Sigmoid colon (tissue), 7 donors: Measurements from ENCODE around the gene DFFB. TPM values are rescaled to one million over a fixed set of nuclear protein-coding genes. Genes with fewer than 3 reads are reported as not detected.

Source experiments
- DNase-seq: peaks from one replicate; pipeline ENCODE4 v3.0.0-alpha.2; 2019
- H3K27ac ChIP-seq, 4 donors: fragments of 200-600 bp; sonication (generic); one replicate each; pipeline ENCODE4 v1.5.1; 2016 to 2019; ENCODE audit warnings: mild to moderate bottlenecking in 1 of 4
- H3K27me3 ChIP-seq, 3 donors: fragments of 200-600 bp; sonication (generic); one replicate each; pipeline ENCODE4 v1.5.1; 2019; ENCODE audit warnings: mild to moderate bottlenecking in 1 of 3
- H3K36me3 ChIP-seq, 4 donors: fragments of 200-600 bp; sonication (generic); one replicate each; pipeline ENCODE4 v1.5.1; 2016 to 2019
- H3K4me1 ChIP-seq, 4 donors: fragments of 200-600 bp; sonication (generic); one replicate each; pipeline ENCODE4 v1.5.1; 2017 to 2019
- H3K4me3 ChIP-seq, 4 donors: fragments of 200-600 bp; sonication (generic); one replicate each; pipeline ENCODE4 v1.5.1; 2017 to 2019; ENCODE audit warnings: mild to moderate bottlenecking in 2 of 4, moderate library complexity in 1 of 4
- H3K9me3 ChIP-seq, 4 donors: fragments of 200-600 bp in 3 of 4; sonication (generic) in 3 of 4; one replicate each; pipeline versions ENCODE4 v1.5.1 to v1.6.1; 2013 to 2019
- EP300 ChIP-seq, 4 donors: sonication (generic); formaldehyde crosslinking; IDR thresholded peaks; one replicate each; pipeline ENCODE4 v1.6.1; 2017; ENCODE audit warnings: antibody characterized with exemption in 4 of 4
- POLR2A ChIP-seq, 2 donors: fragments of 450-650 bp; IDR thresholded peaks; one replicate each; pipeline ENCODE4 v1.6.1; 2016; ENCODE audit warnings: antibody characterized with exemption in 2 of 2, mild to moderate bottlenecking in 2 of 2, moderate library complexity in 2 of 2
- POLR2AphosphoS5 ChIP-seq, 4 donors: sonication (generic); formaldehyde crosslinking; IDR thresholded peaks; one replicate each; pipeline ENCODE4 v1.6.1; 2017; ENCODE audit warnings: antibody characterized with exemption in 4 of 4
- WGBS, 2 donors: extraction: QIAGEN DNeasy Blood & Tissue Kit; methylation state at CpG; one replicate each; pipeline ENCODE4 v1.1.7; 2013; 5-methylcytosine and 5-hydroxymethylcytosine counted together
- intact Hi-C: fragments of 100-400 bp; cut with DNase I; formaldehyde crosslinking; loops from one replicate; pipeline ENCODE4 v1.15.1; 2023
- polyA plus RNA-seq, 3 donors: library from polyadenylated mRNA; stranded (reverse); fragments of 200-250 nt; gene quantifications; one replicate each; pipeline ENCODE4 v1.2.3, GENCODE V29; 2013
- total RNA-seq, 4 donors: library from RNA; depleted of rRNA; stranded (reverse); fragments of >200 nt; gene quantifications; one replicate each; pipeline ENCODE4 v1.1.0, GENCODE V29; 2016
- TF ChIP-seq, protein P1 (sequence below), 4 experiments: fragments of 450-650 bp in 3 of 4; fragments of 200-600 bp in 1 of 4; IDR thresholded peaks; one replicate each; pipeline ENCODE4 v1.5.1; 2016 to 2019; ENCODE audit warnings: antibody characterized with exemption in 4 of 4, mild to moderate bottlenecking in 3 of 4, moderate library complexity in 2 of 4
- donor health status: healthy with polysubstance abuse.
- donor health status: Bipolar disorder and iron deficiency.
- donor health status: healthy.

DFFB gene
- total and polyA plus RNA-seq, 7 donors = 1.8 to 9.0 (median 6.1) TPM

- H3K36me3 ChIP-seq = peaks cover 0 to 93% (median 51%) of the 10 kb centered on the region in 4 donors
- WGBS, 2 donors = 97 to 98% methylated on average over 11 of the region's 11 CpGs
- H3K27ac ChIP-seq = no peak overlapping the region
- peak; percentile 15 for DNase-seq
- TF ChIP-seq POLR2A (IDR thresholded peaks at IDR 0.05) (no peak), EP300 (IDR thresholded peaks at IDR 0.05) (no peak), POLR2AphosphoS5 (IDR thresholded peaks at IDR 0.05) (no peak)
- TF ChIP-seq, protein P1, sequence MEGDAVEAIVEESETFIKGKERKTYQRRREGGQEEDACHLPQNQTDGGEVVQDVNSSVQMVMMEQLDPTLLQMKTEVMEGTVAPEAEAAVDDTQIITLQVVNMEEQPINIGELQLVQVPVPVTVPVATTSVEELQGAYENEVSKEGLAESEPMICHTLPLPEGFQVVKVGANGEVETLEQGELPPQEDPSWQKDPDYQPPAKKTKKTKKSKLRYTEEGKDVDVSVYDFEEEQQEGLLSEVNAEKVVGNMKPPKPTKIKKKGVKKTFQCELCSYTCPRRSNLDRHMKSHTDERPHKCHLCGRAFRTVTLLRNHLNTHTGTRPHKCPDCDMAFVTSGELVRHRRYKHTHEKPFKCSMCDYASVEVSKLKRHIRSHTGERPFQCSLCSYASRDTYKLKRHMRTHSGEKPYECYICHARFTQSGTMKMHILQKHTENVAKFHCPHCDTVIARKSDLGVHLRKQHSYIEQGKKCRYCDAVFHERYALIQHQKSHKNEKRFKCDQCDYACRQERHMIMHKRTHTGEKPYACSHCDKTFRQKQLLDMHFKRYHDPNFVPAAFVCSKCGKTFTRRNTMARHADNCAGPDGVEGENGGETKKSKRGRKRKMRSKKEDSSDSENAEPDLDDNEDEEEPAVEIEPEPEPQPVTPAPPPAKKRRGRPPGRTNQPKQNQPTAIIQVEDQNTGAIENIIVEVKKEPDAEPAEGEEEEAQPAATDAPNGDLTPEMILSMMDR (IDR thresholded peaks at IDR 0.05) = no peak
- no peaks in the 10 kb centered on the region for H3K27me3 ChIP-seq
- peaks cover 0 to 7% (median 2%) of the 10 kb centered on the region in 4 donors for H3K9me3 ChIP-seq
- no peaks in the 10 kb centered on the region for H3K4me1 ChIP-seq
- H3K4me3 ChIP-seq = no peak overlapping the region
- intact Hi-C loops = no loop called here
These were observed 20.9 kb upstream of the DFFB start for GRCh38 chr1:3836421-3836820.

- intact Hi-C loops = no loop called here
- peaks cover 0 to 7% (median 2%) of the 10 kb centered on the region in 4 donors for H3K9me3 ChIP-seq
- no peaks in the 10 kb centered on the region for H3K4me1 ChIP-seq
- peak; percentile 3 for DNase-seq
- TF ChIP-seq POLR2AphosphoS5 (IDR thresholded peaks at IDR 0.05) (no peak), POLR2A (IDR thresholded peaks at IDR 0.05) (no peak), EP300 (IDR thresholded peaks at IDR 0.05) (no peak)
- TF ChIP-seq, protein P1 (IDR thresholded peaks at IDR 0.05) = no peak
- H3K36me3 ChIP-seq = peaks cover under 1 to 91% (median 51%) of the 10 kb centered on the region in 4 donors
- H3K27ac ChIP-seq = no peak overlapping the region
- WGBS, 2 donors = 97% methylated on average over 6 of the region's 6 CpGs
- no peaks in the 10 kb centered on the region for H3K27me3 ChIP-seq
- no peak overlapping the region for H3K4me3 ChIP-seq
These were observed 20.1 kb upstream of the DFFB start for GRCh38 chr1:3837200-3837599.

- TF ChIP-seq POLR2A (IDR thresholded peaks at IDR 0.05) = no peak
- TF ChIP-seq, protein P1 (IDR thresholded peaks at IDR 0.05) = no peak
- H3K4me1 ChIP-seq = no peaks in the 10 kb centered on the region
- intact Hi-C loops = no loop called here
- peaks cover 0 to 7% (median 2%) of the 10 kb centered on the region in 4 donors for H3K9me3 ChIP-seq
- no peaks in the 10 kb centered on the region for H3K27me3 ChIP-seq
- 96 to 100% methylated on average over 1 of the region's 1 CpG for WGBS, 2 donors
- DNase-seq = no peak
- no peak overlapping the region for H3K4me3 ChIP-seq
- peaks cover 5 to 91% (median 53%) of the 10 kb centered on the region in 4 donors for H3K36me3 ChIP-seq
- no peak overlapping the region for H3K27ac ChIP-seq
These were observed 19.6 kb upstream of the DFFB start for GRCh38 chr1:3837685-3838084.

GRCh38 chr1:3838788-3839187 is 18.5 kb upstream of the DFFB start:
- DNase-seq = no peak
- Histone ChIP-seq H3K36me3 (peaks cover 9 to 91% (median 58%) of the 10 kb centered on the region in 4 donors), H3K27ac (no peak overlapping the region), H3K4me1 (no peaks in the 10 kb centered on the region), H3K4me3 (no peak overlapping the region), H3K9me3 (peaks cover 0 to 7% (median 2%) of the 10 kb centered on the region in 4 donors), H3K27me3 (no peaks in the 10 kb centered on the region)
- WGBS, 2 donors = 97 to 98% methylated on average over 11 of the region's 11 CpGs
- TF ChIP-seq, protein P1 (IDR thresholded peaks at IDR 0.05) = no peak
- TF ChIP-seq EP300 (IDR thresholded peaks at IDR 0.05) (no peak), POLR2AphosphoS5 (IDR thresholded peaks at IDR 0.05) (no peak), POLR2A (IDR thresholded peaks at IDR 0.05) (no peak)
- intact Hi-C loops = no loop called here

- H3K27ac ChIP-seq = no peak overlapping the region
- DNase-seq = no peak
- peaks cover 0 to 7% (median 2%) of the 10 kb centered on the region in 4 donors for H3K9me3 ChIP-seq
- intact Hi-C loops = no loop called here
- peaks cover 13 to 92% (median 57%) of the 10 kb centered on the region in 4 donors for H3K36me3 ChIP-seq
- WGBS, 2 donors = 96 to 97% methylated on average over 7 of the region's 7 CpGs
- TF ChIP-seq, protein P1 (IDR thresholded peaks at IDR 0.05) = no peak
- TF ChIP-seq POLR2AphosphoS5 (IDR thresholded peaks at IDR 0.05) (no peak), POLR2A (IDR thresholded peaks at IDR 0.05) (no peak), EP300 (IDR thresholded peaks at IDR 0.05) (no peak)
- H3K27me3 ChIP-seq = no peaks in the 10 kb centered on the region
- H3K4me3 ChIP-seq = no peak overlapping the region
- no peaks in the 10 kb centered on the region for H3K4me1 ChIP-seq
These were observed 15.8 kb upstream of the DFFB start for GRCh38 chr1:3841491-3841890.
